Measurements from ENCODE around the gene SHBG.
"Not testable (repeated sequence)": the region's sequence is repeated elsewhere in the genome, so short reads cannot be mapped to it uniquely, and the experiment has no call there.

- TF ChIP-seq ELK1 (IDR thresholded peaks at IDR 0.05; ENCODE audit: borderline replicate concordance, low read depth, low read length); CTCF (conservative IDR thresholded peaks at IDR 0.05; ENCODE audit: low read depth, low read length); BHLHE40 (IDR thresholded peaks at IDR 0.05; ENCODE audit: low read depth, low read length); POLR2A (IDR thresholded peaks at IDR 0.05; ENCODE audit: low read depth, low read length); RFX5 (IDR thresholded peaks at IDR 0.05; ENCODE audit: low read depth, low read length); USF2 (IDR thresholded peaks at IDR 0.05; ENCODE audit: low read depth, low read length); RAD21 (IDR thresholded peaks at IDR 0.05; ENCODE audit: low read length); MAFK (IDR thresholded peaks at IDR 0.05; ENCODE audit: low read depth, low read length); FOS (IDR thresholded peaks at IDR 0.05; ENCODE audit: low read depth, low read length): not testable (repeated sequence)
Observed at GRCh38 chr17:7641635-7642034, 11.7 kb downstream of the SHBG start.
